HG03039 (cell line): ENCODE measurements around the gene C19orf25.
"Not testable (repeated sequence)": the region's sequence is repeated elsewhere in the genome, so short reads cannot be mapped to it uniquely, and the experiment has no call there.

ENCODE experiments used
- ATAC-seq: cut with Tn5 transposase; IDR thresholded peaks from one replicate; pipeline ENCODE4 v1.9.1; 2021; ENCODE audit warnings: mild to moderate bottlenecking, moderate library complexity; ENCODE audit not compliant: unreplicated experiment

The C19orf25 gene

GRCh38 chr19:1482361-1483130, 3.5 kb upstream of the C19orf25 start:
- ATAC-seq: no peak

- ATAC-seq: no peak
Measured at GRCh38 chr19:1481893-1482360, 2.9 kb upstream of the C19orf25 start.

- ATAC-seq: no peak
Measured at GRCh38 chr19:1481224-1481892, 2.3 kb upstream of the C19orf25 start.

GRCh38 chr19:1477056-1477455, 2.0 kb downstream of the C19orf25 start:
- not testable (repeated sequence) for ATAC-seq

GRCh38 chr19:1475751-1476437, 3.1 kb downstream of the C19orf25 start:
- no peak for ATAC-seq

GRCh38 chr19:1474765-1475351, 4.2 kb downstream of the C19orf25 start:
- ATAC-seq: no peak

- no peak for ATAC-seq
Measured at GRCh38 chr19:1474011-1474764, 4.8 kb downstream of the C19orf25 start.

GRCh38 chr19:1473085-1473851, 5.7 kb downstream of the C19orf25 start:
- ATAC-seq: no peak

- ATAC-seq: no peak
Measured at GRCh38 chr19:1472231-1473084, 6.6 kb downstream of the C19orf25 start.

GRCh38 chr19:1471515-1472160, 7.4 kb downstream of the C19orf25 start:
- no peak for ATAC-seq

- no peak for ATAC-seq
Measured at GRCh38 chr19:1471010-1471514, 8.0 kb downstream of the C19orf25 start.

GRCh38 chr19:1470305-1471009, 8.6 kb downstream of the C19orf25 start:
- ATAC-seq: no peak

- no peak for ATAC-seq
Measured at GRCh38 chr19:1470055-1470304, 9.0 kb downstream of the C19orf25 start.

GRCh38 chr19:1469255-1470054, 9.6 kb downstream of the C19orf25 start:
- ATAC-seq: no peak

GRCh38 chr19:1468821-1469254, 10.2 kb downstream of the C19orf25 start:
- ATAC-seq: no peak

GRCh38 chr19:1468274-1468820, 10.7 kb downstream of the C19orf25 start:
- ATAC-seq: no peak
